MV-4-11 (cell line): ENCODE measurements around the gene ABCD1.
"Not testable (repeated sequence)": the region's sequence is repeated elsewhere in the genome, so short reads cannot be mapped to it uniquely, and the experiment has no call there.

ENCODE experiments used
- DNase-seq: peaks from one replicate; lab custom pipeline; 2025; lab: John Stamatoyannopoulos, UW

ABCD1 gene

GRCh38 chrX:153724252-153725038, at the start of gene ABCD1, which contains the start of gene BCAP31:
Gene ABCD1 (plus strand): TSS chrX:153724856. CDS start chrX:153725267, 411 bp downstream.
Gene BCAP31 (minus strand): TSS chrX:153724387. CDS start chrX:153723244, 1,143 bp downstream.
- peak; percentile 82 for DNase-seq

DNA sequence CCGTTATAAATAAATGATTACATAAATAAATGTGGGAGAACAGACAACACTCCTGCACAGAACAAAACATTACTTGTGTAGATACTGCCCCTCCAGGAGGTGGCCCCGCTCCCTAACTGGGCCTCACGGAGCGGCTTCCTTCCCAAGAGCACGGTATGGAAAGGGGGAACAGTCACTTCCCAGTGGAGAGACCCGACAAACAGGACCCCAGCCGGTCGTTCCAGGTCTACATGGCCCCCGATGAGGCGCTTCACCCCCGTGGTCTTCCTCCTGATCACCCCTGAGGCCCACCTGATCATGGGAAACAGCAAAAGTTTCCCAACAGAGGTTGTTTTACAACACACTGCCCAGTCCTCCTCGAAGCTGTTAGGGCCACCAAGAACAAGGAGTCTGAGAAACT, 43.5 kb upstream of the ABCD1 start:
- DNase-seq = no peak

GRCh38 chrX:153683486-153683885, 41.2 kb upstream of the ABCD1 start:
- not testable (repeated sequence) for DNase-seq

DNA sequence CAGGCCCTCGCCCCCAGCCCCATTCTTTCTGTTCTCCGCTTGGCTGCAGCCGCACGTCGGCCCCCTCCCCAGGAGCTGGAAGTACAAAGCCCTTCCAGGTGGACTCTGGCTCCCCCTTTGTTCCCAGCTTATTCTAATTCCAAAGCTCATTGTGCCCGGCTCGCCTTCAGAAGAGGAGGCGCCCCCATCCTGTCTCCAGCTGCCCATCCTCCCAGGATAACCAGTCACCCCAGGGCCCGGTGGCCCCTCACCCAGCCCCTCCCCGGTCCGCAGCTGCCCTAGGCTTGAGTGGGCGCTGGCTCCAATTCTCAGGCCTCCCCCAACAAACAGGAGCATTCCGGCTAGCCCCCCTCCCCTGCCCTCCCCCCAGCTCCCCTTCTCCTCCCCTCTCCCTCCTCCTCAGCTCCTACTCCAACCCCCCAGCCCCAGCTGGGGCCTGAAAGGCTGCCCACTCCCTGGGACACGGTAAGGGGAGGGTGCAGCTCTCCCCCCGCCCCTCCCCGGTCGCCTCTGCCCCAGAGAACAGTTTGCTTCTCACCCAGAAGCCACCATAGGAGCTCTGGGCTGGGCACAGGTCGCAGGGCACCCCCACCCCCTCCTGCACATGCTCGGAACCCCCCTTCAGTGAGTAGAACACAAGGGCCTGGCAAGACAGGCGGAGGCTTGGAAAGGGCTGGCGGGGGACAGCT, 40.0 kb upstream of the ABCD1 start:
- no peak for DNase-seq

- no peak for DNase-seq
Measured at GRCh38 chrX:153685156-153685536, 39.5 kb upstream of the ABCD1 start.

DNA sequence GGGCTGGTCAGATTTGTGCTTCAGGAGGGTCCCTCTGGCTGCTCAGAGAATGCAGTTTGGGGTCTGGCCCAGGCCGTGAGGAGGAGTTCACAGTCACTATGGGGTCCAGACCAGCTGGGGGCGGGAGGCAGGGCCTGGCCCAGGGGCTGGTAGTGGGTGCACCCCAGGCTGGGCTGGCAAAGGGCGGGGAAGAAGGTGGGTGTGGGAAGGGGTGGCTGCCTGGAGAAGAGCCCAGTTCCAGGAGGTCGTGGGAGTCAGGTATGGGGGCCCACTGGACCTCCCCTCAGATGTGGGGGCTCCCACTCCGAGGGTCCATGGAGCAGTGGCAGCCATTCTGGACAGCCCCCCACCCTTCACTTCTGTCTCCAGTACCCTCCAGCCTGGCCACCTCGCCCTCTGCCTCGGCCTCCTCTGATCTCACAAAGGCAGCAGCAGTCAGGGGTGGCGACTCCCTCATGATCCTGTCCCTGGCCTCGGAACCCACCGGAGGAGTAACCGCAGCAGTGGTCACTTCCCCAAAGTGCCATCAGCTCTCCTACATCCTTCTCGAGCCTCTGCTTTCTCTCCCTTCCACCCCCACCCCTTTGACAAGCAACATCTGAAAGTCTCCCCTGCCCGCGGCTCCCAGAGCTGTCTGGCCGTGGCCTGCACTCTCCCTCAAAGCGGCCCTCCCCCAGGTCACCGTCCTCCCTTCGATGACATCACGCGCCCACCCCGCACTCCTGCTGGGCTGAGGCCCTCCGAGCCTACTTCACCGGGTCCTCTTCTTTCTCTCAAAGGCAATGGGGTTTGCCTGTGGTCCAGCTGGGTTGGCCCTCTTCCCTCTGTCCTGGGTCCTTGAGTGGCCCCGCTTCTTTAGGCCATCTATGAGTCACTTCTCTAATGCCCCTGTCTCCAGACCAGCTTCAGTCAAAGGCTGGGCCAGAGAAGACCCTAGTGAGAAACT, 38.6 kb upstream of the ABCD1 start:
- DNase-seq = peak; percentile 68

DNA sequence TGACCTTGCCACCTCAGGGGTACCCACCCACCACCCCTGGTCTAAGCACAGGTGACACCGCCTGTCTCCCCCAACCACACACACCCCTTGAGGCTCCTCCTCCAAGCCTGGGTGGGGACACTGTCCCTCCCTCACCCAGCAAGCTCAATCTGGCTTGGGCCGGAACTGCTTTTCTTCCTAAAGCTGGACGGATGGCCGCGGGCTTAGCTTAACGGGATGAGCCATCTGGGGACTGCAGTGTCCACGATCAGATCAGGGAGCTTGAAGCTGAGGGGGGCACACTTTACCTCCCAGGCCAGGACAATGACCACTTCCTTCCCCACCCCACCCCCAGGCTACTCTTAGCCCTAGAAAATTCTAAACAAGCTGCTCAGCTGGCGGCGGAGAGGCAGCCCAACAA, 37.9 kb upstream of the ABCD1 start:
- no peak for DNase-seq

- peak; percentile 4 for DNase-seq
Measured at GRCh38 chrX:153687121-153688039, 37.3 kb upstream of the ABCD1 start, which contains the start of gene SLC6A8. Gene SLC6A8 (plus strand): TSS chrX:153687926. CDS start chrX:153688575, 649 bp downstream.

DNA sequence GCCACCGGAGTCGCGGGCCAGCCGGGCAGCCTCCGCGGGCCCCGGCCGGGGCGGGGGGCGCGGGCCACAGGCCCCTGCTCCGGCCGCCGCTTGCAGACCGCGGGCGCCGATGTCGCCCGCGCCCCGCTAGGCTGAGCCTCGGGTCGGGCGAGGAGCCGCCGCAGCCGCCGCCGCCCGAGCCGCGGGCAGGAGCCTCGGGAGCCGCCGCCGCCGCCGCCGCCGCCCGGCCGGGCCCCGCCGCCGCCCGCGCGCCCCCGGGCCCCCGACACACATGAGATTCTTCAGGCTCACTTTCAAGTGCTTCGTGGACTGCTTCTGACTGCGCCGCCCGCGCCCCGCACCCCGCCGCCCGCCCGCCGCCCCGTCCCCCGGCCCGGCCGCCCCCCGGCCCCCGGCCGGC, 36.6 kb upstream of the ABCD1 start:
- no peak for DNase-seq

DNA sequence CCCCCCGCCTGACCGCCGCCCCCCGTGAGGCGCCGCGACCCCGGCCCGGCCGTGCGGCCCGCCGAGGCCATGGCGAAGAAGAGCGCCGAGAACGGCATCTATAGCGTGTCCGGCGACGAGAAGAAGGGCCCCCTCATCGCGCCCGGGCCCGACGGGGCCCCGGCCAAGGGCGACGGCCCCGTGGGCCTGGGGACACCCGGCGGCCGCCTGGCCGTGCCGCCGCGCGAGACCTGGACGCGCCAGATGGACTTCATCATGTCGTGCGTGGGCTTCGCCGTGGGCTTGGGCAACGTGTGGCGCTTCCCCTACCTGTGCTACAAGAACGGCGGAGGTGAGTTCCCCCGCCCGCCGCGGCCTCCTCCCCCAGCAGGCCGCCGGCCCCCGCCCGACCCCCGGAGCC, 36.1 kb upstream of the ABCD1 start:
- DNase-seq = no peak

GRCh38 chrX:153688911-153689590, 35.6 kb upstream of the ABCD1 start:
- DNase-seq = no peak

GRCh38 chrX:153689654-153690465, 34.8 kb upstream of the ABCD1 start:
- no peak for DNase-seq

DNA sequence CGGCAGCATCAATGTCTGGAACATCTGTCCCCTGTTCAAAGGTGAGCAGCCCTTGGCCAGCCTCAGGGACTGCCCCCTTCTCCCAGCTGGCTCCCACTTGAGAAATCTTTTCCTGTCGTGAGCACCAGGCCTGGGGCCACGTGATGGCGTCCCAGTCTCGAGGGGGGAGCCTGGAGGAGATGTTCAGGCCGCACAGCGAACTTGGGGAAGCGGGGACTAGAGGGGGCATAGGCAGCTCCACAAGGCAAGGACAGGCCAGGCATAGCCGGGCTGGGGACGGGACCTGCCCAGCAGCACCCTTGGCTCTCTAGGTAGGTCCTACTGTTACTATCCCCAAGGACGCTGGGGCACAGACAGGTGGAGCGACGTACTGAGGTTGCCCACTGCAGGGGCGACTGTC, 34.2 kb upstream of the ABCD1 start:
- DNase-seq = no peak

DNA sequence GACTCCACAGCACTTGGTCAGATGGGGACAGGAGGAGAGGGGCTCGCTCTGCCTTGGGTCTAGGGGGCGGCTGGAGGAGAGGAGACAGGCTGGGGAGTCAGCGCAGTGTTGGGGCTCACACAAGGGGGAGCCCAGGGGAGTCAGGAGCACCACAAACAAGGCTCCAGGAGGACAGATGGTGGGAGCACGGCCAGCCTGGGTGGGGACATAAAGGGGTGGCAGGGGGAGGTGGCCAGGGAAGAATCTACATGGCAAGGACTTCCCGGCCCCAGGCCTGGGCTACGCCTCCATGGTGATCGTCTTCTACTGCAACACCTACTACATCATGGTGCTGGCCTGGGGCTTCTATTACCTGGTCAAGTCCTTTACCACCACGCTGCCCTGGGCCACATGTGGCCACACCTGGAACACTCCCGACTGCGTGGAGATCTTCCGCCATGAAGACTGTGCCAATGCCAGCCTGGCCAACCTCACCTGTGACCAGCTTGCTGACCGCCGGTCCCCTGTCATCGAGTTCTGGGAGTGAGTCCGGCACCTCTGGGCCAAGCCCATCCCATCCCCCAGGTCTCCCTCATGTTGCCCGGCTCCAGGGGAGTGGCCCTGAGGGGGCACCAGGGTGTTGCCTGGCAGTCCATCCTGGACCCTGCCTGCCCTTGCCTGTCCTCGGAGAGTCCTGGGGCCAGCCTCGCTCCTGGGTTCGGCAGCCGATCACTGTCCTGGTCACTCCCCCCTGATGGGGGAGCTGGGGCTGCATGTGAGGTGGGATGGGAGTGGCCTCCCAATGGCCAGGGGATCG, 33.4 kb upstream of the ABCD1 start:
- DNase-seq = not testable (repeated sequence)

- no peak for DNase-seq
Measured at GRCh38 chrX:153692003-153692402, 32.7 kb upstream of the ABCD1 start.

DNA sequence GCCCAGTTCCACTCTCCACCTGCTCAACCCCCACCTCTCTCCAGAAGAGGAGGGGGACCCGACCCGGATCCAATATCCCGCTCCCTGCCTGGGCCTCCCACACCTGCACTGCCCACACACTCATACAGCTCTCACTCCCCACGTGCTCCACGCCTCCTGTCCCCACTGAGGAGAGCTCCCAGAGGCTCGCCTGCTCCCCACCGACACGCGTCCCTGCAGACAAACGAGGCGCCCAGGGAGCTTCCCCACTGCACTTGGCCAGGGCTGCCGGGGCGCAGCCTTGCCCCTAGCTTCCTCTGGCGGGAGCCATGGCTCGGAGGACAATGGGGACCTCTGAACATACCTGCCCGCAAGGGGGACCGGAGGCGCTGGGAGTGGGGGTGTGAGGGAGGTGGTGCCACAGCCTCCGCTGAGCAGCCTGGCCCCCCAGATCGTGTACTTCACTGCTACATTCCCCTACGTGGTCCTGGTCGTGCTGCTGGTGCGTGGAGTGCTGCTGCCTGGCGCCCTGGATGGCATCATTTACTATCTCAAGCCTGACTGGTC, 32.0 kb upstream of the ABCD1 start:
- no peak for DNase-seq

- DNase-seq = no peak
Measured at GRCh38 chrX:153693216-153694086, 31.2 kb upstream of the ABCD1 start.
